Gastroesophageal sphincter (tissue), 4 donors: ENCODE data around the gene IMMP2L. TPM values are rescaled to one million over a fixed set of nuclear protein-coding genes. Genes with fewer than 3 reads are reported as not detected.
"Not testable (repeated sequence)": the region's sequence is repeated elsewhere in the genome, so short reads cannot be mapped to it uniquely, and the experiment has no call there.

ENCODE experiments used
- ATAC-seq: fragments of 150-250 bp; one replicate; pipeline ENCODE4 v1.9.1; 2016; ENCODE audit warnings: mild to moderate bottlenecking, moderate library complexity
- H3K27ac ChIP-seq, 4 donors: fragments of 200-600 bp; sonication (generic) in 3 of 4; 1 replicate in 3 of 4; 2 replicates in 1 of 4; pipeline ENCODE4 v1.5.1; 2016 to 2019
- H3K27me3 ChIP-seq: fragments of 200-600 bp; sonication (generic); one replicate; pipeline ENCODE4 v1.5.1; 2019
- H3K36me3 ChIP-seq, 2 donors: fragments of 200-600 bp; sonication (generic); one replicate each; pipeline ENCODE4 v1.5.1; 2019; ENCODE audit warnings: control low read depth in 1 of 2
- H3K4me1 ChIP-seq, 3 donors: fragments of 200-600 bp; sonication (generic); 1 replicate in 2 of 3; 2 replicates in 1 of 3; pipeline ENCODE4 v1.5.1; 2016 to 2019; ENCODE audit warnings: control low read depth in 2 of 3
- H3K4me3 ChIP-seq, 2 donors: fragments of 200-600 bp; sonication (generic); one replicate each; pipeline ENCODE4 v1.5.1; 2019; ENCODE audit warnings: mild to moderate bottlenecking in 1 of 2, moderate library complexity in 1 of 2
- H3K9me3 ChIP-seq, 3 donors: fragments of 200-600 bp; sonication (generic); one replicate each; pipeline ENCODE4 v1.5.1; 2017 to 2019; ENCODE audit warnings: control low read depth in 2 of 3
- EP300 ChIP-seq: sonication (generic); formaldehyde crosslinking; IDR thresholded peaks from one replicate; pipeline ENCODE4 v1.6.1; 2017; ENCODE audit warnings: antibody characterized with exemption, mild to moderate bottlenecking
- POLR2A ChIP-seq, 2 donors: fragments of 450-650 bp; IDR thresholded peaks; one replicate each; pipeline ENCODE4 v1.6.1; 2017; ENCODE audit warnings: antibody characterized with exemption in 2 of 2, mild to moderate bottlenecking in 2 of 2, moderate library complexity in 1 of 2
- POLR2AphosphoS5 ChIP-seq: sonication (generic); formaldehyde crosslinking; IDR thresholded peaks from one replicate; pipeline ENCODE4 v1.6.1; 2017; ENCODE audit warnings: antibody characterized with exemption
- WGBS, 2 donors: methylation state at CpG; one replicate each; pipeline ENCODE4 v1.1.5; 2018; ENCODE audit warnings: low coverage in 1 of 2; 5-methylcytosine and 5-hydroxymethylcytosine counted together
- total RNA-seq, 4 donors: library from RNA; depleted of rRNA; stranded (reverse); fragments of >200 nt; gene quantifications; one replicate each; pipeline ENCODE4 v1.1.0, GENCODE V29; 2016
- TF ChIP-seq, protein P1 (sequence below), 4 experiments: fragments of 200-600 bp in 2 of 4; fragments of 450-650 bp in 2 of 4; sonication (generic) in 1 of 4; IDR thresholded peaks; one replicate each; pipeline ENCODE4 v1.5.1; 2017 to 2019; ENCODE audit warnings: antibody characterized with exemption in 4 of 4, mild to moderate bottlenecking in 2 of 4, moderate library complexity in 2 of 4

Gene IMMP2L
- total RNA-seq, 4 donors from 2014 or later = 13.6 to 38.5 (median 30.1) TPM

DNA sequence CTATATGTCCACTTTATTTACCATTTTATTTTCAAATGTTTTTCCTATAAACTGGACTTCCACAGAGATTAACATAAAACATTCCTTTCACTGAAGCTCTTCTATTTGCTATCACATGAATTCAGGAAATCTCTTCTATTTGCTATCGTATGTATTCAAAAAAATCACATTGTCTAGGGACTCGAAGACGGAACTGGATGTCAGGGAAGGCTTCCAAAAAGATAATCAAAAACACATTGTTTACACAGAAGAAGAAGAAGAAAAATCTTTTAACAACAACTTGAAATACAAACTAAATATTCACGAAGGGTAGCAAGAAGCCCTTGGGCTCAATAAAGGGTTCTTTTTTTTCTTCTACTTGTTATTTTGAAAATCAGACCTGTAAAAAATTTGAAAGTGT is 897.5 kb downstream of the IMMP2L start:
- Histone ChIP-seq H3K4me3 (no peak overlapping the region), H3K36me3 (no peaks in the 10 kb centered on the region), H3K27ac (no peak overlapping the region), H3K9me3 (peaks cover 0 to 13% (median 0%) of the 10 kb centered on the region in 3 donors), H3K4me1 (no peaks in the 10 kb centered on the region), H3K27me3 (no peaks in the 10 kb centered on the region)
- TF ChIP-seq POLR2A (IDR thresholded peaks at IDR 0.05) (no peak), EP300 (no peak), POLR2AphosphoS5 (no peak)
- TF ChIP-seq, protein P1, sequence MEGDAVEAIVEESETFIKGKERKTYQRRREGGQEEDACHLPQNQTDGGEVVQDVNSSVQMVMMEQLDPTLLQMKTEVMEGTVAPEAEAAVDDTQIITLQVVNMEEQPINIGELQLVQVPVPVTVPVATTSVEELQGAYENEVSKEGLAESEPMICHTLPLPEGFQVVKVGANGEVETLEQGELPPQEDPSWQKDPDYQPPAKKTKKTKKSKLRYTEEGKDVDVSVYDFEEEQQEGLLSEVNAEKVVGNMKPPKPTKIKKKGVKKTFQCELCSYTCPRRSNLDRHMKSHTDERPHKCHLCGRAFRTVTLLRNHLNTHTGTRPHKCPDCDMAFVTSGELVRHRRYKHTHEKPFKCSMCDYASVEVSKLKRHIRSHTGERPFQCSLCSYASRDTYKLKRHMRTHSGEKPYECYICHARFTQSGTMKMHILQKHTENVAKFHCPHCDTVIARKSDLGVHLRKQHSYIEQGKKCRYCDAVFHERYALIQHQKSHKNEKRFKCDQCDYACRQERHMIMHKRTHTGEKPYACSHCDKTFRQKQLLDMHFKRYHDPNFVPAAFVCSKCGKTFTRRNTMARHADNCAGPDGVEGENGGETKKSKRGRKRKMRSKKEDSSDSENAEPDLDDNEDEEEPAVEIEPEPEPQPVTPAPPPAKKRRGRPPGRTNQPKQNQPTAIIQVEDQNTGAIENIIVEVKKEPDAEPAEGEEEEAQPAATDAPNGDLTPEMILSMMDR (IDR thresholded peaks at IDR 0.05) = no peak
- 73 to 92% methylated on average over 4 of the region's 4 CpGs for WGBS, 2 donors
- no peak for ATAC-seq

DNA sequence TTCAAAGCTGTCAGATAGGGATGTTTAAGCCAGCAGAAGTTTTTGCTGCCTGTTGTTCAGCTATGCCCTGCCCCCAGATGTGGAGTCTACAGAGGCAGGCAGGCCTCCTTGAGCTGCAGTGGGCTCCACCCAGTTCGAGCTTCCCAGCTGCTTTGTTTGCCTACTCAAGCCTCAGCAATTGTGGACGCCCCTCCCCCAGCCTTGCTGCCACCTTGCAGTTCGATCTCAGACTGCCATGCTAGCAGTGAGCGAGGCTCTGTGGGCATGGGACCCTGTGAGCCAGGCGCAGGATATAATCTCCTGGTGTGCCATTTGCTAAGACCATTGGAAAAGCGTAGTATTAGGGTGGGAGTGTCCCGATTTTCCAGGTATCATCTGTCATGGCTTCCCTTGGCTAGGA is 901.7 kb downstream of the IMMP2L start:
- not testable (repeated sequence) for H3K36me3 ChIP-seq, H3K27me3 ChIP-seq, ATAC-seq, H3K27ac ChIP-seq, H3K4me3 ChIP-seq, H3K4me1 ChIP-seq
- WGBS, 2 donors = no CpG with 5 or more reads among the region's 7 CpGs
- peaks cover 0 to 42% (median 0%) of the 10 kb centered on the region in 3 donors for H3K9me3 ChIP-seq

DNA sequence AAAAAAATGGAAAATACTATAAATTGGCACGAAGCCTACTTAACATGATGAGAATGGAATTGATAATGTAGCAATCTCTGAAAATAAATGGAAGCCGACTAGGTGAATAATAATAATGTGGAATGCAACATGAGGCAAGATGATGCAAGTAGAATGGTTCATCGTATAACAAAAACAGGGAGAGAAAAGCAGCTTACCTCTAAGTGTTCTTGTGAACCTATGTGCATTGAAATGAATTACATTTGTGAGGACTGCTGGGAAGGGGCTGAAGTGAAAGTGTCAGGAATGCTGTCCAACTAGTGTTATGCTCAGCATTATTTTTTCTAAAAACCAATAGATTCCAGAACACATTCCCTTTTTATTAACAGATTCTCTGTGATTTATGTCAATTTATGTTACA is 912.0 kb downstream of the IMMP2L start:
- H3K4me3 ChIP-seq = no peak overlapping the region
- no peak overlapping the region for H3K27ac ChIP-seq
- H3K4me1 ChIP-seq = no peaks in the 10 kb centered on the region
- TF ChIP-seq POLR2AphosphoS5 (no peak), POLR2A (IDR thresholded peaks at IDR 0.05) (no peak), EP300 (no peak)
- TF ChIP-seq, protein P1 (IDR thresholded peaks at IDR 0.05) = no peak
- no peak for ATAC-seq
- no peaks in the 10 kb centered on the region for H3K36me3 ChIP-seq
- no peaks in the 10 kb centered on the region for H3K27me3 ChIP-seq
- 61 to 80% methylated on average over 3 of the region's 3 CpGs for WGBS, 2 donors
- peaks cover 0 to 4% (median 0%) of the 10 kb centered on the region in 3 donors for H3K9me3 ChIP-seq

DNA sequence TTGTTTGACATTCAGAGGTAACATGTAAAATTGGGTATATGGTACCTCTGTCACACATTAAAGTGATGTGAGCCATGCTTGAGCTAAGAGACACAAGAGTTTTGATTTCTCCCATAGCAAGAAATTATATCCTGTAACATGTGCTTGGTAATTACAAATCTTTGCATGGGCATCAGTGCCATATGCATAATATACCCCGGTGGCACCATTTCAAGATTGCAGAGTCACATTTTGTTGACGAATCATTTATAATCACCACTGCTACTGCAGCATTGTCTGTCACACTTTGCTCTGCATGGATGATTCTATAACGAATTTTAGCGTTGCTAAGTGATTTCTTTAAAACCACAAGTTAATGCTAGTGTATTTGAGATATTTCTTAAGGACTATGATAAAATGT is 915.0 kb downstream of the IMMP2L start:
- H3K27ac ChIP-seq = no peak overlapping the region
- 93 to 95% methylated on average over 4 of the region's 4 CpGs for WGBS, 2 donors
- no peak overlapping the region for H3K4me3 ChIP-seq
- no peaks in the 10 kb centered on the region for H3K9me3 ChIP-seq
- TF ChIP-seq POLR2AphosphoS5 (no peak), EP300 (no peak), POLR2A (IDR thresholded peaks at IDR 0.05) (no peak)
- TF ChIP-seq, protein P1 (IDR thresholded peaks at IDR 0.05) = no peak
- no peaks in the 10 kb centered on the region for H3K27me3 ChIP-seq
- no peak for ATAC-seq
- H3K4me1 ChIP-seq = no peaks in the 10 kb centered on the region
- no peaks in the 10 kb centered on the region for H3K36me3 ChIP-seq

DNA sequence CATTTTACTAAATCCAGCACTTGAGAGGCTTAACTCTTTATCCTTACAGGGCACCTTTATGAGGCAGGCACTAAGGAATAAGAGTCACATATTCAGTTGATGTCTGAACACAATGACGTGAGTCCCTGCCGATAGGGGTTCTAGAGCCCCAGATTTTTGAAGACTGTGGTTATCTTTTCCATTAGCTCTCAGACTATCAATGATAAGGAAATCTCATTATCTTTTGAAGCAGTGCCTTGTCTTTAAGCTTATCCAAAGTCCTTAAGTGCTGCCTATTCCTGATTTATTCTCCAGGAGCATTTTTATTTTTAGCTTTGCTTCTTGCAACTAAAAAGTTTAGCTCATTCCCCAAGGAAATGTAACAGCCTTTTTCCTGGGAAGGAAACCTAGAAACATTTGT is 915.5 kb downstream of the IMMP2L start:
- Histone ChIP-seq H3K9me3 (no peaks in the 10 kb centered on the region), H3K4me3 (no peak overlapping the region), H3K36me3 (no peaks in the 10 kb centered on the region), H3K27ac (no peak overlapping the region), H3K27me3 (no peaks in the 10 kb centered on the region), H3K4me1 (no peaks in the 10 kb centered on the region)
- TF ChIP-seq EP300 = no peak
- TF ChIP-seq, protein P1 (IDR thresholded peaks at IDR 0.05) = no peak
- 75 to 81% methylated on average over 2 of the region's 2 CpGs for WGBS, 2 donors
- ATAC-seq = no peak

DNA sequence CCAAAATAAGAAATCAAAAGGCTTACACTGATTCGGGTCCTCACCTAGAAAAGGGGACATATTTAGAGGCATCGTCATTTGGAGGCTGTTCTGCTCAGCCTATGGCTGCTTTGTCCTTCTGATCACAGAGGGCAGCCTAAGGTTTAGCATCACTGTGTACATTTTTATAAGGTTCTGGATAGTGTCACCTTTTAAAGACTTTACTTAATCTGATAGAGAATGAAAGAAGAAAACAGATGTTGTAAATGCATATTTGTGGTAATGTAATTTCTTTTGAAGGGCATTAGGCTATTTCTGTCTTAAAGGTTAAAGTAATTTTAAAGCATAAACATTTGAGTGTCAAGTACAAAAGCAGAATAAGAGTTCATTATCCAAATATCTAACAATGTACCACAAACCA is 916.7 kb downstream of the IMMP2L start:
- H3K9me3 ChIP-seq = no peaks in the 10 kb centered on the region
- H3K4me3 ChIP-seq = no peak overlapping the region
- no peaks in the 10 kb centered on the region for H3K27me3 ChIP-seq
- H3K36me3 ChIP-seq = no peaks in the 10 kb centered on the region
- no peak for ATAC-seq
- H3K27ac ChIP-seq = no peak overlapping the region
- no peaks in the 10 kb centered on the region for H3K4me1 ChIP-seq
- WGBS, 2 donors = 60 to 70% methylated on average over 2 of the region's 2 CpGs
- TF ChIP-seq EP300 (no peak), POLR2A (IDR thresholded peaks at IDR 0.05) (no peak), POLR2AphosphoS5 (no peak)
- TF ChIP-seq, protein P1 (IDR thresholded peaks at IDR 0.05) = no peak
